ENCODE measurements around the gene ODAD3.

DNA sequence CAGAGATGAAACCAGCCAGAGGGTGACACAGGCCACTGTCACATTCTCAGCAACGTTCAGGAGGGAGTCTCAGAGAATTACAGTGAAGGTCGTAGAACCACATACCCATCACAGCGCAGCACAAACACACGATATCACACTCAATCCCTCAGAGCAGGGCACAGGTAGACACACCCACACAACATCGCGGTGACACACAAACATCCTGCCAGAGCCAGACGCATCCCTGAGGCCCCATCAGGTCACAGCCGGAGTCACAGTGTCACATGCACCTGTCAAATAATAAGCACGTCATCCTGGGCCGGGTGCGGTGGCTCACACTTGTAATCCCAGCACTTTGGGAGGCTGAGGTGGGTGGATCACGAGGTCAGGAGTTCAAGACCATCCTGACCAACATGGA lies 28.5 kb upstream of the ODAD3 start:
- TF ChIP-seq, protein P1, sequence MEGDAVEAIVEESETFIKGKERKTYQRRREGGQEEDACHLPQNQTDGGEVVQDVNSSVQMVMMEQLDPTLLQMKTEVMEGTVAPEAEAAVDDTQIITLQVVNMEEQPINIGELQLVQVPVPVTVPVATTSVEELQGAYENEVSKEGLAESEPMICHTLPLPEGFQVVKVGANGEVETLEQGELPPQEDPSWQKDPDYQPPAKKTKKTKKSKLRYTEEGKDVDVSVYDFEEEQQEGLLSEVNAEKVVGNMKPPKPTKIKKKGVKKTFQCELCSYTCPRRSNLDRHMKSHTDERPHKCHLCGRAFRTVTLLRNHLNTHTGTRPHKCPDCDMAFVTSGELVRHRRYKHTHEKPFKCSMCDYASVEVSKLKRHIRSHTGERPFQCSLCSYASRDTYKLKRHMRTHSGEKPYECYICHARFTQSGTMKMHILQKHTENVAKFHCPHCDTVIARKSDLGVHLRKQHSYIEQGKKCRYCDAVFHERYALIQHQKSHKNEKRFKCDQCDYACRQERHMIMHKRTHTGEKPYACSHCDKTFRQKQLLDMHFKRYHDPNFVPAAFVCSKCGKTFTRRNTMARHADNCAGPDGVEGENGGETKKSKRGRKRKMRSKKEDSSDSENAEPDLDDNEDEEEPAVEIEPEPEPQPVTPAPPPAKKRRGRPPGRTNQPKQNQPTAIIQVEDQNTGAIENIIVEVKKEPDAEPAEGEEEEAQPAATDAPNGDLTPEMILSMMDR (IDR thresholded peaks at IDR 0.05) = no peak
- TF ChIP-seq POLR2A (IDR thresholded peaks at IDR 0.05) = no peak
